ENCODE results near the gene RPL41. TPM values are rescaled to one million over a fixed set of nuclear protein-coding genes. Genes with fewer than 3 reads are reported as not detected.
"Not testable (repeated sequence)": the region's sequence is repeated elsewhere in the genome, so short reads cannot be mapped to it uniquely, and the experiment has no call there.

Gene RPL41
- total RNA-seq, 1 donor from 2014 or later: 4,478 TPM

GRCh38 chr12:56107242-56107641, 9.2 kb upstream of the RPL41 start:
- H3K4me1 Mint-ChIP-seq: peaks cover 37% of the 10 kb centered on the region
- peak overlapping the region; percentile 54 for H3K4me3 Mint-ChIP-seq
- H3K27me3 Mint-ChIP-seq (ENCODE audit: low read depth): no peaks in the 10 kb centered on the region
- H3K36me3 Mint-ChIP-seq (ENCODE audit: low read depth): peaks cover 20% of the 10 kb centered on the region
- H3K9me3 Mint-ChIP-seq: no peaks in the 10 kb centered on the region
- DNase-seq (ENCODE audit: low read depth, low spot score): no peak
- no peak overlapping the region for H3K27ac Mint-ChIP-seq (ENCODE audit: unreplicated experiment)
- TF ChIP-seq CTCF (conservative IDR thresholded peaks at IDR 0.05): no peak

- H3K9me3 Mint-ChIP-seq: no peaks in the 10 kb centered on the region
- H3K27me3 Mint-ChIP-seq (ENCODE audit: low read depth): no peaks in the 10 kb centered on the region
- no peak overlapping the region for H3K27ac Mint-ChIP-seq (ENCODE audit: unreplicated experiment)
Measured at GRCh38 chr12:56110571-56110970, 5.9 kb upstream of the RPL41 start.

GRCh38 chr12:56114084-56114483, 2.3 kb upstream of the RPL41 start:
- no peak for DNase-seq (ENCODE audit: low read depth, low spot score)
- Mint-ChIP-seq H3K4me3 (peak overlapping the region; percentile 73), H3K36me3 (ENCODE audit: low read depth) (peaks cover 37% of the 10 kb centered on the region)

More at GRCh38 chr12:56110571-56110970, 5.9 kb upstream of the RPL41 start:
- peaks cover 18% of the 10 kb centered on the region for H3K4me1 Mint-ChIP-seq
- DNase-seq (ENCODE audit: low read depth, low spot score): no peak
- peak overlapping the region; percentile 47 for H3K4me3 Mint-ChIP-seq
- TF ChIP-seq CTCF (conservative IDR thresholded peaks at IDR 0.05): no peak
- peaks cover 31% of the 10 kb centered on the region for H3K36me3 Mint-ChIP-seq (ENCODE audit: low read depth)

GRCh38 chr12:56115329-56115728, 1.1 kb upstream of the RPL41 start:
- Mint-ChIP-seq H3K4me3 (peak overlapping the region; percentile 97), H3K4me1 (peaks cover 31% of the 10 kb centered on the region), H3K9me3 (no peaks in the 10 kb centered on the region)

More at GRCh38 chr12:56114084-56114483, 2.3 kb upstream of the RPL41 start:
- peaks cover 9% of the 10 kb centered on the region for H3K27me3 Mint-ChIP-seq (ENCODE audit: low read depth)
- H3K27ac Mint-ChIP-seq (ENCODE audit: unreplicated experiment): no peak overlapping the region
- no peaks in the 10 kb centered on the region for H3K9me3 Mint-ChIP-seq
- TF ChIP-seq CTCF (conservative IDR thresholded peaks at IDR 0.05): no peak
- H3K4me1 Mint-ChIP-seq: peaks cover 24% of the 10 kb centered on the region

GRCh38 chr12:56117082-56117706, 761 bp downstream of the RPL41 start:
- H3K36me3 Mint-ChIP-seq (ENCODE audit: low read depth): peaks cover 22% of the 10 kb centered on the region
- H3K9me3 Mint-ChIP-seq; DNase-seq (ENCODE audit: low read depth, low spot score): not testable (repeated sequence)
- peak overlapping the region; percentile 100 for H3K27ac Mint-ChIP-seq (ENCODE audit: unreplicated experiment)
- peaks cover 11% of the 10 kb centered on the region for H3K27me3 Mint-ChIP-seq (ENCODE audit: low read depth)
- peak overlapping the region; percentile 97 for H3K4me3 Mint-ChIP-seq
- peaks cover 31% of the 10 kb centered on the region for H3K4me1 Mint-ChIP-seq

More at GRCh38 chr12:56115329-56115728, 1.1 kb upstream of the RPL41 start:
- Mint-ChIP-seq H3K27ac (ENCODE audit: unreplicated experiment) (peak overlapping the region; percentile 100), H3K27me3 (ENCODE audit: low read depth) (peaks cover 11% of the 10 kb centered on the region), H3K36me3 (ENCODE audit: low read depth) (peaks cover 32% of the 10 kb centered on the region)
- no peak for TF ChIP-seq CTCF (conservative IDR thresholded peaks at IDR 0.05)
- no peak for DNase-seq (ENCODE audit: low read depth, low spot score)

Data from neural crest cell (in vitro differentiated cells).